ENCODE data around the gene TAS2R4.
"Not testable (repeated sequence)": the region's sequence is repeated elsewhere in the genome, so short reads cannot be mapped to it uniquely, and the experiment has no call there.

Gene TAS2R4

DNA sequence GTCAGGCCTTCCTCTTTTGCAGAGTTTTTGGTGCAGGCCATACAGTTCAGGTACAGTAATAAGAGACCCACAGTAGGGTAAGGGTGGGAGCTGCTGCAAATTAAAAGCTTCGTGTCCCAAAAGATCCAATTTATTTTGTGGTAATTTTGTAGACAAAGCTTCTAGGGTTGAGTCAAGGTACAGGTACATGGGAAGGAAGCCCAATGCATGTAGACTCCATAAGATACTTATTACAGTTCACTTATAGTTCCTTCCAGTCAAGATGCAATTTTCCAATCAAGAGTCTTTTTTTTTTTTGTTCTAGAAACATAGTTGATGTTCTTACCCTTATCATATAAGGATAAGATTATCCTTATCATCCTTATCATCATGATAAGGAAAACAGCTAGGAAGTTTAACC is at the start of gene TAS2R4:
TSS of gene TAS2R4 (plus strand) at position 301 of the 400 bp plus-strand sequence. CDS start 1,815 bp downstream, outside the sequence.
- FAIRE-seq: no peak
- no peak for DNase-seq (ENCODE audit: insufficient read length, low spot score)

GRCh38 chr7:141729020-141729419 is 47.5 kb upstream of the TAS2R4 start:
- DNase-seq (ENCODE audit: insufficient read length, low spot score) (no peak), FAIRE-seq (no peak)

- DNase-seq (ENCODE audit: insufficient read length, low spot score): no peak
- no peak for FAIRE-seq
These were observed 44.9 kb upstream of the TAS2R4 start for GRCh38 chr7:141731476-141732149.

GRCh38 chr7:141737118-141737835 is 39.2 kb upstream of the TAS2R4 start:
- DNase-seq (ENCODE audit: insufficient read length, low spot score) (no peak), FAIRE-seq (peak; percentile 23)

- FAIRE-seq: peak; percentile 98
- DNase-seq (ENCODE audit: insufficient read length, low spot score): peak; percentile 67
These were observed 38.5 kb upstream of the TAS2R4 start, which contains the start of gene SSBP1 for GRCh38 chr7:141737836-141738591. TSS of gene SSBP1 (plus strand) at chr7:141738358. CDS start at chr7:141739167, 809 bp downstream.

DNA sequence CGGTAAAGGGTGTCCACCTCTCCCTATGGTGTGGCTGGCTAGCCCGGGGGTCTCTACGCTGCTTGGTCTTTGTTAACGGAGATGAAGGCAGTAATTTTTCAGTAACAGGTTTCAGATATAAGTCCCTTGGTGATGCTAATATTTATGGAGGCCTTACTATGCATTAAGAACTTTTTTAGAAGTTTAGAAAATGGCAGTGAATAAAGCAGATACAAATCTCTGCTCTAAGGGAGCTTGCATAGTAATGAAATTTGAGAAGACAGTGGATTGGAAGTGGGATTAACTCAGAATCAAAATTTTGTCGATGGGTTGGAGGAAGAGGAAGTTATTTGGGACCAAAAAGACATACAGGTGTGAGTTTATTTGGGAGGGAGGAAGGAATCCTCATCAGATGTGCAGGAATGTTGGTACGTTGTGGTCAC is 37.9 kb upstream of the TAS2R4 start:
- DNase-seq (ENCODE audit: insufficient read length, low spot score) (no peak), FAIRE-seq (no peak)

DNA sequence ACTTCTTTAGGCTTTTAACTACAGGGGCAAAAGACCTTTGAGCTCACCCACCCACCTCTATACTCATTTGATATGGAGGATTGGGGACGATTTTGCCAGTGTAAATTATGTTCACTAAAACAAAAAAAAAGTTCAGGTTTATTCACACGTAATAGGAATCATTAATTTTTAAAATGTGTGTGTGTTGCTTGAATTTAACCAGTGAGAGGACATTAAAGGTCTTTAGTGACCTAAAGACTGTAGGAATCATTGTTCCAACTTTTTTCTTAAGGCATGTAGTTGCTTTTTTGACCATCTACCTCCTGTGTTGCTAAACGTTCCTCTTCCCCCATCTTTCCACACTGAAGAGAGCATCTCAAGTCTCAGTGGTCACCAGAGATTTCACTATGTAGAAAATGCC is 37.2 kb upstream of the TAS2R4 start:
- FAIRE-seq: no peak

GRCh38 chr7:141742229-141742628 is 34.2 kb upstream of the TAS2R4 start:
- no peak for FAIRE-seq

More for the DNA sequence above, 37.2 kb upstream of the TAS2R4 start:
- no peak for DNase-seq (ENCODE audit: insufficient read length, low spot score)

DNA sequence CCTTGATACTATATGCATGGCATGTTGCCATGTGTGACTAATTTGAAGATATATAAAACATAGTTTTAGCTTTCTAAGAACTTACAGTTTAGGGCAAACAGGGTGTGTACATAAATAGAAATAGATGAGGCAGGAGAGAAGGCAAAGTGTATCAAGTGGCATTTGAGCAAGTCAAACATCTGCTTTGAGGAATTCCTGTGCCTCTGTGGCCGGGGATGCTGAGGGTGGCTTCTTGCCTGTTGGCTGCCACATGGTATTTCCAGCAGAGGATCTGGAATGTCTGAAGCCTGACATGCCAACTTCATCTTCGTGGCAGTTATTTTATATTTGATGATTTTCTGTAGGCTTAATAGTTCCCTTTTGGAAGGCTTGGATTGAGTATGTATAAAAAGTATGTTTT is 32.3 kb upstream of the TAS2R4 start:
- FAIRE-seq (no peak), DNase-seq (ENCODE audit: insufficient read length, low spot score) (no peak)

More at GRCh38 chr7:141742229-141742628, 34.2 kb upstream of the TAS2R4 start:
- DNase-seq (ENCODE audit: insufficient read length, low spot score): no peak

DNA sequence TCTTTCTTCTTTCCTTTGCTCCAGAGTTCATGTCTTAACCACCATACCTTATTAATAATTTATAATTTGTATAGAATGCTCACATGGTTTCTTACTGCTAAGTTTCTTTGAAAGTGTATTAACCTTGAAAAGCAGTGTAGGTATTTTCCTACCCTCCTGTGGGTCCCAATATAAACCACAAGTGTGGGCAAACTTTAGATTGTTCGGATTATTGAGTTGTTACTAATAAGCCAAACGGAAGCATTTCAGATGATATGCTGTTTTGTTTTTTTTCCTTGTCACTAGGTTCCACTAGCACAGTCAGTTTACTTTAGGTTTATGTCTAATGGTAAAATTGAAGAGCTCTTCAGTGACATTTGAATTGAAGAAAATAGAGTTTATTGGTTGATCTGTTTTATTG is 28.1 kb upstream of the TAS2R4 start:
- FAIRE-seq (no peak), DNase-seq (ENCODE audit: insufficient read length, low spot score) (no peak)

GRCh38 chr7:141751904-141752303 is 24.6 kb upstream of the TAS2R4 start:
- FAIRE-seq; DNase-seq (ENCODE audit: insufficient read length, low spot score): not testable (repeated sequence)

DNA sequence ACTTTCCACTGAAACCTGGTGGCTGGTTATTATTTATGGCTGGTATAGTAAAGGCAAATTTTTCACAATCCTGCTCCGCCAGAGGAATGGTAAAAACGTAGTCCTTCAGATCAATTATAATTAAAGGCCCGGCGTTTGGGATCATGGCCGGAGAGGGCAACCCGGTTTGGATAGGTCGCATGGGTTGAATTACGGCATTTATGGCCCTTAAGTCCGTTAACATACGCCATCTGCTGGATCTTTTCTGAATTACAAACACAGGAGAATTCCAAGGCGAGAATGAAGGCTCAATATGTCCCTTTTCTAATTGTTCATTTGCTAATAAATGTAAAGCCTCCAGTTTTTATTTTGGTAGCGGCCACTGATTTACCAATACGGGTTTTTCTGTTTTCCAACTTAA is 23.8 kb upstream of the TAS2R4 start:
- FAIRE-seq: no peak
- no peak for DNase-seq (ENCODE audit: insufficient read length, low spot score)

DNA sequence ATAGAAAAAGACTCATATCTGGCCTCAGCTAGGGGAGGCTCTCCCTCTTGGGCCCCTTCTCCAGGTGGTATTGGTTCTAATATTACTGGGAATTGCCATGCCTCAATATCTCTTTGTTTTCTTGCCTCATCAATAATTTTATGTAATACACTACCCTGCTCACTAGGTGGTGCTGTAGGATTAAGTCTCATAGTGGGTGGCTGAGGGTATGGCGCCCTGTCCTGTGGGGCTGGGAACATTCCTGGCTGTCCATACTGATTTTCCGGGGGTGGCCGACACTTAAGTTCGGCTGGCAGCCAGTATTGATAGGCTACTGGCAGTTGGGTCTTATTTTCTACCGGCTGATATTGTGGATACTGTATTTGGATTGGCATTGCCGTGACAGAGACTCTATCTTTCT is 21.5 kb upstream of the TAS2R4 start:
- no peak for FAIRE-seq
- DNase-seq (ENCODE audit: insufficient read length, low spot score): peak; percentile 4

DNA sequence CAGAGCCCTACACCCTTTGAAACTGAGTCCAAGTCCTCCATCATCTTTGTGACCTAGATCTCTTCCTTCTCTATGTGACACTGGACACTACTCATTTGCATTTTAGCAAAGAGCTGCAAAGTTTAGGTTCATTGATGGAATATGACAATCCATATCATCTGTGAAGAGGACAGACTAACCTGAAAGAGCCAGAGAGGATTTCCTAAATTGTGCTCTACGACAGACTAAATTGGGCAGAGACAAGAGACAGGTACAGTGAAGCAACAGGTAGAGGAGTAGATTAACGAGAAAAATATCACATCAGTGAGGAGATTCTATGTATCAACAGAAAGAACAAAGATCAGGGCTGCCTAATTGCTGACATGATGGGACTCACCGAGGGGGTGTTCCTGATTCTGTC is 12.7 kb upstream of the TAS2R4 start, which contains the start of gene TAS2R3:
TSS of gene TAS2R3 (plus strand) at position 301 of the 400 bp plus-strand sequence. CDS start at position 363, 62 bp downstream.
- FAIRE-seq (no peak), DNase-seq (ENCODE audit: insufficient read length, low spot score) (no peak)

- not testable (repeated sequence) for FAIRE-seq; DNase-seq (ENCODE audit: insufficient read length, low spot score)
These were observed 6.3 kb upstream of the TAS2R4 start for GRCh38 chr7:141770083-141770583.

DNA sequence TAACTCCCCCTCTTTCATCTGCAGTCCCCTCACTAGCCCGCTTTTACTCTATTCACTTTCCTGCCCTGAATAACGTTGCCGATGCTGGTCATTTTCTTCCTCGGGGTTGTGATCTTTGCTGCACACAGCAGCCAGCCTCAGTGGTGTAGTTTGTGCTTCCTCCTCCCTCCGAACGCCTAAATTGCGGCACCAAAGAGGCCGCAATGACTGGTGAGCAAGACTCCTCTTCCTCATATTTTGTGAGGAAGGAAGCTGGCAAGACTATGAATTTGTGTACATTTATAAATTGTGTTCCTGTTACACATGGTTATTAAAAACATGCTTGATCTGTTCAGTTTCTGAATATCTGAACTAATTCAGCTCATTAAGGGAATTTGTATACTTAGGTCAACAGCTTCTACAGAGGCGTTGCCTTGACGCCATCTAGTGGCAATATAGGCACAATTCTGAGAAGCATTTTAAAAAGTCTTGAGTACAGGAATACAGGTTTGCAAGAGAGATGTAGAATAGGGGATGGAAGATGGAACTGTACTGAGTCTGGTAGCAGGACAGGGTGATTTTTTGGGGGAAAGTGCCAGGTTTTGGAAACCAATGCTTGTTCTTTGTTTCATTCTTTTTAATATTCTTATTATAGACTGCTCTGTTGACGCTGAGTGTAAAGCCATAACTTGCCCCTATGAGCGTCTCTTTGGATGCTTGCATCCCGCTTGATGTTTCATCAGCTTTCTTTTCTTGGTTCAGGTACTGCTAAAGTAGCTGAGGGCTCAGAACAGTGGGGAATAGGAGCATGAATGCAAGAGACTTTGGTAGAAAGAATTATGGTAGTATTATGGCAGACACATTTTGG is 9.5 kb downstream of the TAS2R4 start:
- FAIRE-seq (peak; percentile 64), DNase-seq (ENCODE audit: insufficient read length, low spot score) (peak; percentile 43)

- DNase-seq (ENCODE audit: insufficient read length, low spot score): no peak
- no peak for FAIRE-seq
These were observed 11.8 kb downstream of the TAS2R4 start for GRCh38 chr7:141788296-141788695.

DNA sequence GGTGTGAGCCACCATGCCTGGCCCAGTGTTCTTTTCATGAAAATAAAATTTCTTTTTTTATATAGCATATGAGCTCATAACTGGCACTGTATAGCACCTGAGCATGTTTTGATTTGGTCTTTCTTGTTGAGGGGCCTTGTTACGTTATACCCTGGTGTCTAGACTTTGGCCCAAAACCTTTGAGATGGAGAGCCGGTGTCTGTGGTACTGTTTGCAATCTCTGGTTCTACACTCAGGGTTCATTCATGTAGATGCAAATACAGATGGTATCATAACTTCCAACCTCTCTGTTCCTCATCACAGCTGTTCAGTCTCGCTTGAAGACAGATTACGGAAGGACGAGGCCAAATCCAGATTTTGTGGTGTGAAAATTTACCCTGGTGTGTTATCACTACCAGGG is 13.4 kb downstream of the TAS2R4 start, which contains the start of gene TAS2R5:
TSS of gene TAS2R5 (plus strand) at position 301 of the 400 bp plus-strand sequence. CDS start 145 bp downstream, outside the sequence.
- FAIRE-seq (no peak), DNase-seq (ENCODE audit: insufficient read length, low spot score) (no peak)

GRCh38 chr7:141792526-141792925 is 16.1 kb downstream of the TAS2R4 start:
- FAIRE-seq: no peak

GRCh38 chr7:141820067-141820466 is 43.6 kb downstream of the TAS2R4 start:
- no peak for DNase-seq (ENCODE audit: insufficient read length, low spot score)
- FAIRE-seq: no peak

More at GRCh38 chr7:141792526-141792925, 16.1 kb downstream of the TAS2R4 start:
- no peak for DNase-seq (ENCODE audit: insufficient read length, low spot score)
